Stimulated activated CD8-positive, alpha-beta memory T cell treated with anti-CD3 and anti-CD28 coated beads, Interleukin-12 subunit alpha, Interleukin-12 subunit beta, amount 100 ng/mL, for 1 hour (primary cell): Measurements from ENCODE around the gene DAPK1.
"Not testable (repeated sequence)": the region's sequence is repeated elsewhere in the genome, so short reads cannot be mapped to it uniquely, and the experiment has no call there.

Experiments
- DNase-seq: peaks from one replicate; pipeline ENCODE4 v3.0.0-alpha.2; 2020; ENCODE audit warnings: low read depth

Gene DAPK1

DNA sequence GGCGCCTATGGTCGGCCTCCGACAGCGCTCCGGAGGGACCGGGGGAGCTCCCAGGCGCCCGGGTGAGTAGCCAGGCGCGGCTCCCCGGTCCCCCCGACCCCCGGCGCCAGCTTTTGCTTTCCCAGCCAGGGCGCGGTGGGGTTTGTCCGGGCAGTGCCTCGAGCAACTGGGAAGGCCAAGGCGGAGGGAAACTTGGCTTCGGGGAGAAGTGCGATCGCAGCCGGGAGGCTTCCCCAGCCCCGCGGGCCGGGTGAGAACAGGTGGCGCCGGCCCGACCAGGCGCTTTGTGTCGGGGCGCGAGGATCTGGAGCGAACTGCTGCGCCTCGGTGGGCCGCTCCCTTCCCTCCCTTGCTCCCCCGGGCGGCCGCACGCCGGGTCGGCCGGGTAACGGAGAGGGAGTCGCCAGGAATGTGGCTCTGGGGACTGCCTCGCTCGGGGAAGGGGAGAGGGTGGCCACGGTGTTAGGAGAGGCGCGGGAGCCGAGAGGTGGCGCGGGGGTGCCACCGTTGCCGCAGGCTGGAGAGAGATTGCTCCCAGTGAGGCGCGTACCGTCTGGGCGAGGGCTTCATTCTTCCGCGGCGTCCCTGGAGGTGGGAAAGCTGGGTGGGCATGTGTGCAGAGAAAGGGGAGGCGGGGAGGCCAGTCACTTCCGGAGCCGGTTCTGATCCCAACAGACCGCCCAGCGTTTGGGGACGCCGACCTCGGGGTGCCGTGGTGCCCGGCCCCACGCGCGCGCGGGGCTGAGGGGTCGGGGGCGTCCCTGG is 561 bp downstream of the DAPK1 start:
- DNase-seq: no peak

DNA sequence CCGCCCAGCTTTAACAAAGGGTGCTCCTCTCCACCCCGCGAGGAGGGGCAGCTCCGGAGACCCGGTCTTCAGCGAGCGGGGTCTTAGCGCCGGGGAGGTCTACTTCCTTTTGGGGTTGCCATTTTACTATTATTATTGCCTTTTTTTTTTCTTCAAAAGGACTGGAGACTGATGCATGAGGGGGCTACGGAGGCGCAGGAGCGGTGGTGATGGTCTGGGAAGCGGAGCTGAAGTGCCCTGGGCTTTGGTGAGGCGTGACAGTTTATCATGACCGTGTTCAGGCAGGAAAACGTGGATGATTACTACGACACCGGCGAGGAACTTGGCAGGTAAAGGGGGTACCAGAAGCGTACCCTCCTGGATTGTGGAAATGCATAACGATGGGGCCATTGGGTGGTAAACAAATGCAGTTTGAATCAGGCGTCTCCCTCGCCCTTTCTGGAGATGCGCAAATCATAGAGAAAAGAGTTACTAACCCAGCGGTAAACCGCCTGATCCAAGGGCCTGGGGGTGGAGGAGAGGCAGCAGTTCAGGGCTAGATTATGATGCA is 1.2 kb downstream of the DAPK1 start:
- no peak for DNase-seq

DNA sequence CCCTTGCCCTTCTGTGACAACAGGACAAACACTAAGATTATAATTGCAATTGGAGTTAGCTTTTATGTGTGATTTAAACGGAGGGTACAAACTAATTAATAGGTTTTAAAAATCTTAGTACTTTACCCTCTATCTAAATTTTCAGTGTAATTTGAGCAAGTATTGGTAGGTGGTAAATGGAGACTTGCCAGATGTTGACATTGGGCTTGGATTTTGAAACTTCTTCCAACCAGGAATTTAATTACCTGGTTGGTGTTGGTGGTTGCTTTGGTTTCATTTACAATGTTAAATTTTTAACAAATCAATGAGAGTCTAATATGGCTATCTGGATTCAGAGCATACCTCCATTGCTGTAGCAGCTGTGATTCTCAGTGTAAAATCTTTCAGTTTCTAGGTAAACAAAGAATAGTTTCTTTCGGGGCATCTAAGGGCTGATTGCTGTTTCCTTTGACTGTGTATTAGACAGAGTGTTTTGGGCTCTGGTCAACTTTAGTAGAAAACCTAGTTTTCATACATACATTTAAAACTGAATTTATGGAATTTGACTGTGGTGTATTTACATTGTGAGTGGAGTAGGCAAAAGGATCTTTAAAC is 1.9 kb downstream of the DAPK1 start:
- no peak for DNase-seq

DNA sequence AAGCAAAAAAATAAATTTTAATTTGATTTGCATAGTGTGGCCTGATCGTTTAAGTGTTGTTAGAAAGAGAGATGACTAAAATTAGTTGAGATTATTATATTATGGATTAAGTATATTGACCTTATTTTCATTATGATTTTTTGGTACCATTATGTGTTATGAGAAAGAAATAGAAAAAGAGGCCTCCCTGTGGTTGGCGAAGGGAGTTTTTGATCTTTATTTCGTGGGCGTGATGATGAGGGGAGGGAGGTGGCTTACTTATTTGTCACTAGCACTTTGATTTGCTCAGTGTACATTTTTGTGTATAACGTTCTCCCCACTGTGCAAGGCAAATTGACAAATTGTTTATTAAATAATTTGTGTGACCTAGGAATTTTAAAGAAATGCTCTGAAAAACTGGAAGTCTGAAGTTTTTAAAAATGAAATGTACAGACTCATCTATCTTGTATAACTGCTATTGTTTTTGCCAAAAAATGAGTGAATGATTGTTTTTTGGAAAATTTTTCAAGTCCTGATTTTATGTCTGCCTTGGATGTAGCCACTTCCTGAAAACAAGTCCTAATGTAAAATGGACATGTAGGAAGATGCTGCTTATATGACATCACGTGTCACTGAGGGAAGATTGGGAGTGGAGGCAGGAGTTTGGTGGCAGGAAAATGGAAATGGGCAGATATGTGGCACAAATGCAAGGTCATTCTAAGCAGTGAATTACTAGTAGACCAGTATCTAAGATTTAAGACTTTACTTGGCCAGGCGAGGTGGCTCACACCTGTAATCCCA is 3.0 kb downstream of the DAPK1 start:
- DNase-seq: no peak

DNA sequence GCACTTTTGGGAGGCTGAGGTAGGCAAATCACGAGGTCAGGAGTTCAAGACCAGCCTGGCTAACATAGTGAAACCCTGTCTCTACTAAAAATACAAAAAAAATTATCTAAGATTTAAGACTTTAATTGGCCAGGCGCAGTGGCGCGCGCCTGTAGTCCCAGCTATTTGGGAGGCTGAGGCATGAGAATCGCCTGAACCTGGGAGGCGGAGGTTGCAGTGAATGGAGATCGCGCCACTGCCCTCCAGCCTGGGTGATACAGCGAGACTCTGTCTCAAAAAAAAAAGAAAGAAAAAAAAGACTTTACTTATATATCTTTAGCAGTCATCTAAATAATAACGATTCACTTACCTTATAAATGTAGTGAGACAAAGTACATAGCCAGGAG is 3.6 kb downstream of the DAPK1 start:
- not testable (repeated sequence) for DNase-seq

DNA sequence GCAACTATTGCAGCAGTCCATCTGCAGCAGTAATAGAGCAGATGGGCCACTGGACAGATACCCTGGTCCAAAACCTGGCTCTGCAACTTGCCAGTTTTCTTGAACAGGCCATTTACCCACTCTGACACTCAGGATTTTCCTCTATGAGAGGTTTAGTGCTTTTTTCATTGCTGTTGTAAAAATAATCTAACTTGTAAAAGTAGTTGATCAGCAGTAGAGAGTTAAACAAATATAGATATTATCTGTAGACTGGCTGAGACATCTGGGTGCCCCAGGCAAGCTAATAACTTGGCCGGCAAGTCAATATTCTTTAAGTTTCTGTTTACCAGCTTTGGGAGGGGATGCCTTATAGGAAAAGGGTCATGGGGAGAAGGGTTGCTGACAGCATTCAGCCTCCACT is 4.1 kb downstream of the DAPK1 start:
- no peak for DNase-seq

DNA sequence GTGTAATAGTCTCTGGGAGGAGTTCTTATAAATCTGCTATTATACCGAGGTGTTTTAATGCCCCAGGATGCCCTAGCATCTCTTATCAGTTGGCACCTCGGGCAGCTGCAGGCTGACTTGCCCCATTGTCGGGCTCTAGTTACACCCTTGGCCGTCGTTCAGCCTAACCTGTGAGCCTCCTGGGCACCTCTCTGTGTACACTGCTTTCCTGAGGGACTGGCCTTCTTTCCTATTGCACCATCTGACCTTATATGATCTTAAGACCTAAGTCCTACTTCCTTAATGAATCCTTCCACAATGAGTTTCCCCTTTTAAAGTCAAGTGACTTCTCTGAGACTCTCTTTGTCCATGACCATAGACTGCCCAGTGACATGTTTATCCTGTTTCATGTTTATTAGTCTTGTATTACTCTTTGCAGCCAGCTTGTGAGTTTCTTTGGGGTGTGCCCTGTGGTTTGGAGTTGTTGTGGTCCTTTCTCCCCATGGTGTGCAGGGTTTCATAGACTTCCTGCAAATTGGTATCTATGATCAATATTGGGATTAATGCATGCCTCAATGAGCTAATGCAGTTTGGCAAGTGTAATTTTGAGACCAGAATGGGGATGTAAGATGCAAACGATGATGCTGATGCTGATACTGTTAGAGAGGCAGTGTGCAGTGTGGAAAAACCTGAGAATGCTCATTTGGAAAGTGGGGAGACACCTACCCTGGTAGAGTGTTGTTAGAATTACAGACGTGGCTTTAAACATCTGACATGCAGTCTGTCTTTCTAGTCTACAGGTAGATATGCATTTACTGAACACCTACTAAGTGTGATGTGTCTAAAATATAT is 4.9 kb downstream of the DAPK1 start:
- no peak for DNase-seq

DNA sequence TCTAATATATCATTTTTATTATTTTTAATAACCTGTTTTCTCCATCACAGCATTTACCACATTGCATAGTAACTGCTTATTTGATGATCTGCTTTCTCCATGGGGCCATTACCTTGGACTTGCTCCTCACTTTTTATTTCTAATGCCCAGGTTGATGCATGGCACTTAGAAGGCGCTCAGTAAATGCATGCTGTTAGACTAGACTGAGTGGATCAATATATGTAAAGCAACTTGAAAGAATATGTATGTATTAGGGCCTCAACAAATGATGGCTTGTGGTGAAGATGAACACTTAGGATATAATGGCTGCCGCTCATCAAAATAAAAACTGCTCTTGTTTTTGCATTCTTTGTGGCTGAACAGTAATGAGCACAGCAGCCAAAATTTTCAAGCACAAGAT is 5.8 kb downstream of the DAPK1 start:
- no peak for DNase-seq

DNA sequence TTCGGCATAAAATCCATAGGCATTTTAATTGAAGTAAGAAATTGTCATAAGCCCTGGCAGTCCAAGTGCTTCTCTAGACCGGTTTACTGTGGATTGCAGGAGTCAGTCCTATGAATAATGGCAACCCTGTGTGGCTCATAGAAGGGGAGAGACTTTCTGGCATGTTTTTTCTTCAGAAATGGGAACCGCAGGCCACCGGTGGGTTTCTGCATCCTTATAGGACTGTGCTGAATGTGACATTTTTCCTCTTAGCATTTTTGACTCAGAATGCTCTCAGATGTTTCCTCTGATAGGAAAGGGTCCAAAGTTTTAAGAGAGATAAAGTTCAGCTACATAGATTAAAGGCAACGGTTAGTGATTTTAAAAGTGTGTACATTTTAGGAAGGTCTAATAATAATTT is 6.3 kb downstream of the DAPK1 start:
- no peak for DNase-seq

DNA sequence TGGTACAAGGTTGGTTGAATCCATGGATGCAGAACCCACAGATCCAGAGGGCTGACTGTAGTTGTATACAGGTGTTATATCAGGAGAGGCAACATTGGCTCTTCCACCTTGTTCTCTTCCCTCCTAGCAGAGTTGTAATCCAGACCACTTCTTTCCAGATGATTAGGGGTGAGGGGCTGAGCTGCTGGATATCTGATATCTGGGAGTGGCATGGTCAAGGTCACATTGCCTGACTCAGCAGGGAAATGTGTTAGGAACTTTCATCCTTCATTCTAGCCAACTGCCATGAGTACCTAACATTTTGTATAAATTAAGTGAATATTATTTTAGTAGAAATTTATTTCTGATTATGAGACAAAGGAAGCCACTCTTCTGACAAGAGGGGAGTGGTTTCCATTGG is 7.3 kb downstream of the DAPK1 start:
- no peak for DNase-seq

DNA sequence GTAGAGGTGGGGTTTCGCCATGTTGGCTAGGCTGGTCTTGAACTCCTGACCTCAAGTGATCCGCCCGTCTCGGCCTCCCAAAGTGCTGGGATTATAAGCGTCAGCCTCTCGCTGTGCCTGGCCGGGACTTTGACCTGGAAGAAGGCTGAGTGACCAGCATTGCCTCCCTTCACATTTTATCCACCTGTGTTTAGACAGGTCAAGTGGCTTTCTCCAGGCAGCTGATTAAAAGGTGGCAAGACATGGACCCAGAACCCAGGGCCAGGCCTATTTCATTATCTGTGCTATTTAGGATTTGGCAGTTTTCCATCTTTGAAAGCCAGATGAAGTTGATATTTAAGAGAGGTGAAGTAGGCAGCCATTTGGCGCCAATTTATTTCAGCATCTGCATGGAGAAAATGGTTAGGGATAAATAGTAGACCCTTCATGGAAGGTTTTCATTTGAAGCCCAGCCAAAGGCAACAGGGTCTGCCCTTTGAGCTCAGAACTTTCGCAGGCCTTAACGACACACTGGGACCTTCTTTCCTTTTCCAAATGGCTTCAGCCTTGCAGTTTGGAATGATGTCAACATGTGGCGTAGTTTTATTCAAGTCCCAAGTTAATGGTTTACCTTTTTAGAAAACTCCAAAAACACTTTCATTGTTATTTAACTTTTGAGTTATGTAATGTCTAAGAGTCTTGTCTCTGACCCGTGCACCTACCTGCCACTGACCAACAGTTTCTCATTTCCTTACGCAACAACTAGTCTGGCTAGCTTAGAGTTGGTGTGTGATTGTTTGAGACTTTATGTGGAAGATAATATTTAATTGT is 8.4 kb downstream of the DAPK1 start:
- DNase-seq: no peak

DNA sequence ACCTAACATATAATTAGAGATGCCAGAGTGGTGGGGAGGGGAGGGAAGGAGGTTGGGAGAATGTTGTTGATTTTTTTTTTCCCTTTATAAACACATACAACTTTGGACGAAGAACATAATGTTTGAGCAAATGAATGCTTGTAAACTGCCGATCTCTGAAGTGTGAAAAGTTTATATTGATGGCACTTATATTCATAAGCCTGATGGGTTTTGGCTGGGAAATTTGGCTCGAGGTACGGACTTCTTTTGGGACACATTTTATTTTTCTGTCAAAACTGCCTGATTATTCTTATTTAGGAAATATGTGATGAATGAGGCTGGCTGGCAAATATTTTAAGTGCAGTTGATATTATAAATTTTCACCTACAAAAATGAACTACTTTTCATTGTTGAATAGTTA is 9.9 kb downstream of the DAPK1 start:
- no peak for DNase-seq

DNA sequence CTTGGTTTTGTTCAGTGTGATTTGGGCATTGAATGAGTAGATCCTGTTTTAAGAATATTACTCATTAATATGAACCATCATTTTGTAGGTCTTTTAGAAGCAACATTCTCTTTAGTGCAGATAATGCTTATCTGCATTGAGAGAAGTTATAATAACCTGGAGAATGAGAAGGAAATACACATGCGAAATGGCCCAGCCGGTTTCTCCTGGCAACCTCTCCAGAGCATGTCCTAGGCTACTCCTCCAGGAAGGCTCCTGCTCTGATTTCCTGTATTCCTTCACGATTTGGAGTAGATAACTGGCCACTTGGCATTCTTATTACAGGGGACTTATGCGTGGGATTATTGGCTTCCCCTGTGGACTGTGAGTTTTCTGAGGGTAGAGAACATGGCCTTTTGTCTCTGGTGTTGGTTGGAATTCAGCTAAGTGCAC is 12.6 kb downstream of the DAPK1 start:
- no peak for DNase-seq

DNA sequence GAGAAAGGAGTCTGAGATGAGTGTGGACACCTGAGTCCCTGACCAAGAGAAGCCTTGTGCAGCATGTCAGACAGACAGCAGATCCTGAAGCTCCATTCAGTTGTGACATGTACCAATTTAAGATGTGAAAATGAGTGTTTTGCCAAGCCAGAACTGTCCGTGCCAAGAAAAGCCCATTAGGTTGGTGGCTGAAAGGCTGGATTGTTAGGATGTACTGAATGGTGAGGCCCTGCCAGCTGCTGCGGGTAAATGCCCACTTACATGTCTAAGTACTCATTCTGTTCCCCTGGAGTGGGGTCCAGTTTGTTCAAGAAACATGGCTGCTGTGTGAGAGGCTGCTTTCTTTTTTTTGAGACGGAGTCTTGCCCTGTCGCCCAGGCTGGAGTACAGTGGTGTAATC is 14.6 kb downstream of the DAPK1 start:
- no peak for DNase-seq

DNA sequence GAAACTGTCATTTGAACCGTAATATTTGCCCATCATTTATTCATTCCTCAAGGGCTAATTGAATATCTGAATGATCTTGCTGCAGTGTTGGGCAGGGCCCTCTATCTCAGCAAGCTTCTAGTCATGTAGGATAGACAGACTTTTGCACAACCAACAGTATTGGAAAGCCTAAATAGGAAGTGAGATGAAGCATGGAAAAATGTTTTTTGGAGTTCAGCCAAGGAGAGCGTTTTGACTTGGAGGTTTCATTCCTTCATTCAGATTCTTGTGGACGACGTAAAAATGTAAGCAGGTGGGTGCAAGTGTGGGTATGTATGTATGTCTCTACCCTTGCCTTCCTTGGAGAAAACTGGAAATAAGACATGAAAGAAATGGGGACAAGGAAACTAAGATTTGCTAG is 15.5 kb downstream of the DAPK1 start:
- DNase-seq: no peak

DNA sequence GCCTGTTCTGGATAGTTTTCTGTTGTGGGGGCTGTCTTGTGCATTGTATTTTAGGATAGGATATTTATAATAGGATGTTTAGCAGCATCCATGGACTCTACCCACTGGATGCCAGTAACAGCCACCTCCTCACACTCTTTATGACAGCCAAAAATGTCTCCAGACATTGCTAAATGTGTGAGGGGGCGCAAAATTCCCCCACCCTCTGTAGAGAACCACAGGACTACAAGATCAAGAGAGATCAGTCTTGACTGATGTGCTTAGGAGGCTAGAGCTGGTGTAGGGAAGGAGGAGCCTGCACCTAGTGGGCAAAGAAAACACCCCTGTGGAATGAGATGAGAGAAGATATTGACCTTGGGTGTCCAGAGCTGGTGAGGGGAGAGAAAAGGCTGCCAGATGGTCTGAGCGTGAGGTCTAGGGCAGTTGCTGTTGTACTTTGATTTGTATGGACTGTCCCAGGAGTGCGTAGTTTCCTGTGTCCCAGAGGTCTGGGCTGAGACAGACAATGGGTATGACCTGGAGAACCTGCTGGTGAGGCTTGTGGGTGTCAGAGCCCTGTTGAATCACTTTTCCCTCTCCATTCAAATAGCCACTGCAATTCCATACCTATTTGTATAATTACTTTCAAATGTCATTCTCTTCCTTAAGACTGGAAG is 16.3 kb downstream of the DAPK1 start:
- DNase-seq: no peak

DNA sequence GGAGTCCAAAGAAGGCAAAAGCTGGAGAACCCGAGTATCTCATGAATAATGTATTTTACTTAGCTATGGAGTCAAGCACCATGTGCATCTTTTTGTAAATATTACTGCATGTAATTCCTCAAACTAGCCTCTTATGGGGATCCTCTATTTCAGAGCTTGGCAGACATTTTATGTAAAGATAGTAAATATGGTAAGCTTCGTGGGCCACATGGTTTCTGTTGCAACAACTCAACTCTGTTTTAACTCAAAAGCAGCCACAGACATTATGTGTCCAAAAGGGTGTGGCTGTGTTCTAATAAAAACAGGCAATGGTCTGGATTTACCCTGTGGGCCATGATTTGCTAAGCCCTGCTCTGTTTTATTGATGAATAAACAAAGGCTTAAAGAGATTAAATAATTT is 17.3 kb downstream of the DAPK1 start:
- DNase-seq: no peak

DNA sequence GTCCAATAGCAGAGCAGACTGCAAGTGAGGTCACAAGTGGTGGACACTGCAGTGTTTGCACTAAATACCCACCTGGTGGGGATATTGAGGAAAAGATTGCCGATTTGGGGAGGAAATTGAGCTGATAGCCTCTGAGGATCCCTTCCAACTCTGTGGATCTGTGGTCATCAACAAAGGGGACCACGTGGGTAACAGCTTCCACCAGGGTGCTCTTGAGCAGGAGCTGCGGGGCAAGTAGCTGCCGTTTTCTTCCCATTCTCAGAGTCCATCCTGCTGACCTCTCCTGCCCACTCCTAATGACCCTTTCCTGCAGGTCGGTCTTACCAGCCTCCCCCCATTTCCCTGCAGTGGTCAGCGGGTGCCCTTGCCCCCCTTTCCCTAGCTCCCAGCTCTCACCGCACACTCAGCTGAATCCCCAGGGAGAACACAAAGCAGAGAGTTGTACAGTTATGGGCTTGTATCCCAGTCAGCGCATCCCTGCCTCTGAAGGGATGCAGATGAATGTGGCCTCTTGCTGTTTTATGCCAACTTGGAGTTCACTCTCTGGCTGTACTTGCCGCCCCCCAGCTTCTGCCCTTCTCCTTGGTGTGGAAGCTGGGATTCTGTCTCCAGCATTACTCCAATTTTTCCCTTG is 18.0 kb downstream of the DAPK1 start:
- no peak for DNase-seq

DNA sequence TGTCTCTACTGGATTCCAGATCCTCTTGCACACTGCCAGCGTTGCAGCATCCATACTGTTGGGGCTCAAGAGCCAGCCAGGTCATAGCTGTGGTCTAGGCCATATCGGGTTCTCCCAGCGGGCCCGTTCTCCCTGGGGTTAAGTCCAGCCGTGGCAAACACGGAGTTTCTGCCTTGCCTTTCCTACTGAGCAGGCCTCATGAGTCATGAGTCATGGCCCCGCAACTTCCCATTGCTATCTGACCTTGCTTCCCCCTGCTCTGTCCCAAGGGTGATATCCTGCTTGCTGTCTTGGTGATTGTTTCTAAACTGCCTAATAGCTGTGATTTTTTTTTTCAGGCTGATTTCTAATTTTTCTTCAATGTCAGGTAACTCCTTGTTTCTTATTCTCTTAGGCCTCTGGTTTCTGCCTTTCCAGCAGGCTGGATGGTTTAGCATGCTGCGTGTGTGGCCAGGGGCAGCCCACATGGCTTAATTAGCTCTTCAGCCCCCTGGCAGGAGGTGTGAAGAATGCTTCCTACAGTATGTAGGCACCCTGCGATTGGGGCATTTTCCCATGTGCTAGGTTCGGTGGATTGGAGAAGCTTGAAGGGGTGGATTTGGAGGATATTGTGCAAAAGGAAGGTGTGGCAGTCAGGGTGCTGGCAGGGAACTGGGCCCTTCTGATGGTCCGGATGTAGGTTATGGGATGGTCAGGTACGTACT is 18.7 kb downstream of the DAPK1 start:
- DNase-seq: no peak

DNA sequence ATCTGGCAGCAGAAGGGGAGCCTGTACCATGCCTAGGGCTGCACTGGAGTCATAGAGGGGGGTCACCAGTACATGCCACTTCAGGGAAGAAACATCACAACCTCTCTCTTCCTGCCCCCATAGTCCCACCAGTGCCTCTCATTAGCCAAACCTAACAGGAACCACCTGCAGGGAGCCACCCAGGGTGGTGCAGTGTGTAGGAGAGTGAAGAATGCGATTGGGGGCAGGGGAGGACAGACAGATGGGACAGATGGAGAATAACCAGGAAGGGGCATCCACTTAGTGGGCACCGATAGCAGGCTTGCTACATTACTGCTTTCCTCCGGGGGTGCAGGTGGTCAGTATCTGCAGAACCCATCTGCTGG is 19.2 kb downstream of the DAPK1 start:
- DNase-seq: no peak
